Activated T-helper 9 cell treated with anti-CD3 and anti-CD28 coated beads, Interleukin-2, amount 50 U/mL, for 16 hours (primary cell): ENCODE measurements around the gene ARHGAP31.
"Not testable (repeated sequence)": the region's sequence is repeated elsewhere in the genome, so short reads cannot be mapped to it uniquely, and the experiment has no call there.

Source experiments
- DNase-seq: peaks from one replicate; pipeline ENCODE4 v3.0.0-alpha.2; 2020; ENCODE audit warnings: low read depth

The ARHGAP31 gene

DNA sequence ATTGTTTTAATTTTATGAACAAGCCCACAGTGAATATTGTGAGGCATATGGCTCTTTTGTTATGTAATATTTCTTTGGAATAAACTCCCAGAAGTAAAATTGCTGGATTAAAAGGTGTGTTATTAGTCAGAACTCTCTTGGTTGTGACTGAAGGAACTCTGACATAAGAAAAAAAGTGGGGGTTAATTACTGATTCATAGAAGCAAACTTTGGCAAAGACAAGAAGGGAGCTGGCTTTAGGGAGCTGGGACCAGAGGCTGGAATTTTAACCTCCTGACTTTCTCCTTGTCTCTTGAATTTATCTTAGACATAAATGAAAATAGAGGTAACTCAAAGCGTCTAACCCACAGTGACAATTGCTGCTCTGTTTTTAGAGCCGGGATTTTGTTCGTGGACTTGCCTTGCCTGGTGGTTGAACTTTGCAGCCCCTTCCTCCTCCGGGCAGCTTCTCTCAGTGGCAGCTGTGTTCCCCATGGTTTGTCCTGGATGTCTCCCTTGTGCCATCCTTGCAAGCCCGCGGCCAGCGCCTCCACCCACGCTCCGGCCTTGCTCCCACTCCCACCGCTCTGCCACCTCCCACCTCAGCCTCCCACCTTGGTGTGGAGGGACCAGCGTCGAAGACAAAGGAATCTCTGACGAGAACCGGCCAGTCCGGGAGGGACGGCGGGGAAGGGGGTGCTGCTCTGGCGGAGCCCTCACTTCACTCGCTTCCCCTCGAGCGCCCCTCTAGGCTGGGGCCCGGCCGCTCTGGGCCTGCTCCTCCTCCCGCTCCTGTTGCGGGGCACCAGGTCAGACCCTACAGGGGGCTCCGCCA is 28.0 kb downstream of the ARHGAP31 start:
- no peak for DNase-seq

DNA sequence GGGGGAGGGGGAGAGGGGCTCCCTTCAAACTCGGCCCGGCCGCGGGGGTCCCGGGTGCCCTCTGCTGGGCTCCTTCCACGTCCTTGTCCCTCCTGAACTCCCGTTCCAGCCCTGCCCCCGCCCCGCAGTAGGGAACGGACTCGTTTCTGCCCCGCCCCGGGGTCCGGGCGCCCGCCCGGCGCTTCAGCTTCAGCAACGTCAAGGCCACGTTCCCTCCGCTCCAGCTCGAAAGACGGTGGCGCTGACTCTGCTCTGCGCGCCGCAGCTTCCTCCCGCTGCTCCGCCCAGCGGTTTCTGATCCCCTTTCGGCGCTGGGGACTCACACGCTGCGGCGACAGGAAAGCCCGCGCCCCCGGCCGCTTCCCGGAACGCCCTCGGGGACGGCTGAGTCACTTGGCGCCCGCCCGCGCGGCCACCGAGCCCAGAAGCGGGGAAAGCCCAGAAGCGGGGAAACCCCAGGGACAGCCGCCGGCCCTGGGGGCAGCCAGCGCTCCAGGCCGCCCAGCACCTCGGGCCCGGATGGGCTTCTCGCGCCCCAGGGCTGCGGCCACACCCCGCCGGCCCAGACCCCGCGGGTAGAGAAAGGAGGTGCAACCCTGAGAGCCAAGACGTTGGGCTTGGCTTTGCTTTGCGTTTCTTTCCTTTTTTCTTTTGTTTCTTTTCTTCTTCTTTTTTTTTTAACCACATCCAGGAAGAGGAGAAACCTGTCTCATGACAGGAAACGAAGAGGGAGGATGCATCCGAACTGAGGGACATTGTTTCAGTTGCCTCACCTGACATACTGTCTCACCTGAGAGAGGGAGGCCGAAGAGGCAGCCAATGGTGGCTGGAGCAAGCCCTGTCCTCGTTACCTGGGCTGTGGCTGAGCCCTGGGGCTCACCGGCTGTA is 28.9 kb downstream of the ARHGAP31 start:
- DNase-seq = peak; percentile 96

DNA sequence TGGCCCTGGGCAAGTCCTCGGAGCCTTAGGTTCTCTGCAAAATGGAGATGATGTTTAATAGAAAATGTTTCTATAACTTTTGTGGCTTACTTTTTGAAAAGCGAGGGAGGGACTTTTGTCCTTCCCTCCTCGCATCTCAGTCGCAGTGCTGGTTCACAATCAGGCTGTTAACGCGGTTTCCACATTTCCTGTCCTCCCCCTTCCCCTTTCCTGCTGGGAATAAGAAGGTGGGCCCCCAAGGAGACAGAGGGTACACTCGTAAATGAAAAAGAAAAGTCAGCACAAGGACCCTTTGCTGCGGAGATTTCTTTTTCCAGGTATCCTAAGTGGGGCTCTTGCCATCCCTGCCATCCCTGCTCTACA is 29.5 kb downstream of the ARHGAP31 start:
- DNase-seq = no peak

DNA sequence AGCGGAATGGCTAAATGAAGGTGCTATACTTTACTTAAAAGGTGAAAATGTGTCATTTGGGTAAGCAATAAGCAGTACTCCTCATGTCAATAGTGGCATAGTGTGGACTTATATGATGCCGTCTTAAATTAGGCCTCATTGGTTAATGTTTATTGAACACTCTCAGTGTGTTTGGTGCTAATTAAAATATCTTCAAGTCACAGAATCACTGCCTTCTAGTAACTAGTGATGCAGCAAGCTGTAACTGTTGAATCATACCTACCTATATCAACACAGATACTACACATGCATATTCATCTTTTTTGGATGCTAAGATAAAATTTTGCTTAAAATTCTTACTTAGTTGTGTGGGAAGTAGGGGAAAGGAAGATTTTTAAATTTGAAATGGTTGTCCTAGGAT is 30.7 kb downstream of the ARHGAP31 start:
- DNase-seq = no peak

DNA sequence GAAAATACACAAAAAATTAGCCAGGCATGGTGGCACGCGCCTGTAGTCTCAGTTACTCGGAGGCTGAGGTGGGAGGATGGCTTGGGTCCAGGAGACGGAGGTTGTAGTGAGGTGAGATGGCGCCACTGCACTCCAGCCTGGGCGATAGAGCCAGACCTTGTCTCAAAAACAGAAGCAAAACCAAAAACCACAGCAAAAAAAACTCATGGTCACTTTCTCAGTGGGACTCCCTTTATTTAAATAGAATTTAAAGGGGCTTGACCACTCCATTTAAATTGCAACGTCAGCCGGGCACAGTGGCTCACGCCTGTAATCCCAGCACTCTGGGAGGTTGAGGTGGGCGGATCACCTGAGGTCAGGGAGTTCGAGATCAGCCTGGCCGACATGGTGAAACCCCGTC is 32.8 kb downstream of the ARHGAP31 start:
- DNase-seq = no peak

DNA sequence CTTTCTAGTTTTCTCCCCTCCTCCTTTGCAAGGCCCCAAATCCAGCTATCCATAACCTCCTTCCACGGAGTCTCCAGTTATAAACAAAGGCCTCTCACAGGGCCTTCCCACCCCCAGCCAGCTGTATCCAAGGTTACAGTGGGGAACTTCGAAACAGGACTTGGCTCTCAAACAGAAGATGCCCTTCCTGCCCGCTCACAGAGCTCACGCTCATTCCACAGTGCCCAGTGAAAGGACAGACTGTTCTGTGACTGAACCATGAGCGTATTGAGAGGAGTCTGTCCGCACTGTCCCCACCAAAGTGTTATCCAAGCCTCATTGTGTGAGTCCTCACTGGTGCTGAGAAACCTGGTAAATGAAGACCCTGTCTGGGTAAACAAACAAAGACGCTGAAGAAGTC is 35.4 kb downstream of the ARHGAP31 start:
- no peak for DNase-seq

DNA sequence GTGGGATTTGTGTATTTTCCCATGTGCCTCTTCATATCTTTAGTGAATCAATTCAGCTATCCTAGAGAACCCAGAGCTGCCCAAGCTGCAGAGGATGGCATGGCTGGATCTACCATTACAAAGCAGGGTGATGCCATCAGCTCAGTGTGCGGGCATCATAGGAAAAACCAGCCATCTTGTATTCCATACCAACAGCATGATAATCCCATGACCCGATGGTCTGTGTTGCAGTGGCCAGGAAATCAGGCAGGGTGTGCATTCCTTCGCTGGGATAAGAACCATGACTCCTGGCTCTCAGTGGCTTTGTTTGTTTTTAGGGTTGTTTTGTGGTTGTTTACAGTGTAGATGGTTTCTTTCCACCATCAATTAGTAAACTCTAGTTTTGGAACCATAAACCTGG is 36.0 kb downstream of the ARHGAP31 start:
- DNase-seq = no peak

DNA sequence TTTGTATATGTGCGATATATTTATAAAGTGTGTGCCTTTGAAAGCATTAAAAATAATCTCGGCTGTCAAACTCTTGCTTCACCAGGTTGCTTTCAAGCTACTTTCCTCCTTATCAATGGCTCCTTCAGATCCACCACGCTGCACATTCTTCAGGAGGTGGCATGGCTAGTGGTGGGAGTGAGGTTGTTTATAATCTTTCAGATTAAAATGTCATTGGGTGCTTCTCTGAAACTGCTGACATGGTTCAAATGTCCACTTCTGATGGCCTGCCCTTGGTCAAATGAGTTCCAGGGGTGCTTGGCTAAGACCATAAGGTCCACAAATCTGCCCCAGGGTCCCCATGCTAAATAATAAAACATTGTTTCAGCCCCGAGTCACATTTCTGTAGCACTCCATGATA is 36.7 kb downstream of the ARHGAP31 start:
- no peak for DNase-seq

DNA sequence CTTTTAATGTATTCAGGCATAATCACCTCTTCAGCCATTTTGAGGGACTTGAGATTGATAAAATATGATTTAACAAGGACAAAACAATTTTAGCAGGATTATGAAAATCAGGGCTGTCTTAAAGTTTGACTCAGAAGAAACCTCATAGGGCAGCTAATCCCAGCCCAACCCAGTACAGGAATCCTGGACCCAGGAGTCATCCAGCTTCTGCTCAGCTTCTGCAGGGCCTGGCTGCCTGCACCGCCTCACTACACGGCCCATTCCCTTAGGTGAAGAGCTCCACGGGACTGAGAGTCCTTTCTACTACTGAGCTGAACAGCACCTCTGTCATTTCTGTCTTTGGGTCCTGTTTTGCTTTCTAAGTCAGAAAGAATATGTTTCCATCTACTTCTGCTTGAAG is 37.5 kb downstream of the ARHGAP31 start:
- no peak for DNase-seq

DNA sequence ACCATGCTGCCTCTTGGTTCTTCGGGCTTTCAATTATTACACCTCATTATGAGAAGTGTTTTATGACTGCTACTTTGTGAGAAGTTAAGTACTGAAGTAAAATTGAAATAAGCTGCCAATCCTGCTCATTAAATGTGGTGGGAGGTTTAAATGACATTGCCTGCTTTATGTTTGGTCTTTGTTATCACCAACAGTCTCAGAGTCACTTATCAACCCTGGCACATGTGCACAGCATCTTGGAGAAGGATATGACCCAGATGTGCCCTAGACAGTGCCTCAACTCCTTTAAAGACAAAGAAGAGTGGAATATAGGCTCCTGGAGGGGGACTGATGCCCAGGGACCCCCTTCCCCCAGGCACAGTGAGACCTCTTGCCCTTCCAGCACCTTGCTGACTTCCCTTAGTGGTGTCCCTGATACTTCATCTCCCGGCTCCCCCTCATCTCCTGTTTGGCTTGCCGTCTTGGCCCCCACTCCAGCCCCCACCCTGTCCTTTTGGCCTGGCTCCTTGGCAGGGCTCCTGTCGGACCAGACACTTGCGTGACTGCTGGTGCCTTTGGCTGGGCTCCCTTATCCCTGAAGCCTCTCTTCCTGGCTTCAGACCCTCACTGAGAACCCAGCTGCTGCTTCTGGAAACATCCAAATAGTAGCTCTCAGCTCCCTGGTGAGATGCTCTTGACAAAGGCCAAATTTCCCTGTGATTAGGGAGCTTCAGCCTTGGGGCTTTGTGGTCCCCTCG is 39.8 kb downstream of the ARHGAP31 start:
- no peak for DNase-seq

DNA sequence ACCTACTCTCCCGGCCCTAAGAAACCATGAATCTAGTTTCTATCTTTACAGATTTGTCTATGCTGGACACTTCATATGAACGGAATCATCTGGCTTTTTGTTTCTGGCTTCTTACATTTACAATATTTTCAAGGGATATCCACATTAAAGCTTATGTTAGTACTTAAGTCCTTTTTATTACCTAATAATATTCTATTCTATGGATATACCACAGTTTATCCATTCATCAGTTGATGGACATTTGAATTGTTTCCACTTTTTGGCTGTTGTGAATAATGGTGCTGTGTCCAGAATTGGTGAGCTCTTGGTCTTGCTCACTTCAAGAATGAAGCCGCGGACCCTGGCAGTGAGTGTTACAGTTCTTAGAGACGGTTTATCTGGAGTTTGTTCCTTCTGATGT is 42.6 kb downstream of the ARHGAP31 start:
- DNase-seq = no peak

DNA sequence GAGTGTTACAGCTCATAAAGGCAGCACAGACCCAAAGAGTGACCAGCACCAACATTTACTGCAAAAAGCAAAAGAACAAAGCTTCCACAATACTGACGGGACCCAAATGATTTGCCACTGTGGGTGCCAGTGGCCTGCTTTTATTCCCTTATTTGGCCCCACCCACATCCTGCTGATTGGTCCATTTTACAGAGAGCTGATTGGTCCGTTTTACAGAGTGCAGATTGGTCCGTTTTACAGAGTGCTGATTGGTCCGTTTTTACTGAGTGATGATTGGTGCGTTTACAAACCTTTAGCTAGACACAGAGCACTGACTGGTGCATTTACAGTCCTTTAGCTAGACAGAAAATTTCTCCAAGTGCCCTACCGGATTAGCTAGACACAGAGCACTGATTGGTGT is 43.2 kb downstream of the ARHGAP31 start:
- not testable (repeated sequence) for DNase-seq

DNA sequence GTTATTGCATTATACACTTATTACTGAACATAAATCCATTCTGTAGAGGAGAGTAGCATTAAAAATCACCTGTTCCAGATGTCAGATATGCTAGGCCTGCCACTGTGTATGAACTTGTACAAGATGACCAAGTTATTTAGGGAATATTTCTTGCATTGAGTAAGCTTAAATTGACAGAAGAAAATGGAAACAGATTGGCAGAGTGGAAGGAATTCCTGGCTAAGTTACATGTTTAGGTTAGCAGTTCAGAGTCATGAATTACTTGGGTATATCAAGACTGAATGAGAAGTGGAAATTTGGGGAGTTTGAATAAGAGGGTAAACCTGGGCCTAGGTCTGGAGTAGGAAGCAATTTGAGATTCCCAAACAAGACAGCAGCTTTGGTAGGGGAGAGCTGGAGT is 44.6 kb downstream of the ARHGAP31 start:
- DNase-seq = no peak

DNA sequence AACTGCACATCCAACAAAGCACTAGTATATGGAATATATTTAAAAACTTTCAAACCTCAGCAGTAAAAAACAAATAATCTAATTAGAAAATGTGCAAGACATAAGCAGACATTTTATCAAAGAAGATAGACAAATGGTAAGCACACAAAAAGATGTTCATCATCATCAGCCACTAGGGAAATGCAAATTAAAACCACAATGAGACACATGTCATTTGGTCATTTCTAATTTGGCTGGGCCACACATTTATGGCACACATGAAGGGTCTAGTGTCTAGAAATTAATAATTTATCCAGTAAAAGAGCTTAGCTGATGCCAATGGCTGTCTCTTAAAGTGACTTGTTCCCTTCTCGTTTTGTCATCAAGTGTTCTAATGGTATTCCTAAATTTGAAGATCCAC is 45.8 kb downstream of the ARHGAP31 start:
- DNase-seq = no peak

DNA sequence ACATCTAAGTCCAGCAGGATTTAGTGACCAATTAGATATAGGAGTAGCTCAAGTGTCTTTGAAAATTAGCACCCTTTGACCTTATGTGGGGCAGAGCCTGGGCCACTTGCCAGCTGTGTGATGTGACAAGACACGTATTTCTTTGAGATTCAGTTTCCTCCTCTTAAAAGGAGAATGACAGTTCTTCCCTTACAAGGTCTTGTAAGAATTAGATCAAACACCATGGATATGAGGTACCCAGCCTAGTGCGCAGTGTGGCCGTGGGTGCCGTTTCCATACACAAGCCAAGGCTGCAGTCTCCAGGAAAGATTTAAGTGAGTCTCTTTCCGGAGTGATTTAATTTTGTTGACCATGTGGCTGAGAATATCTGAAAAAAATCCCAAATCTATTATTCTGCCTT is 46.3 kb downstream of the ARHGAP31 start:
- DNase-seq = no peak

DNA sequence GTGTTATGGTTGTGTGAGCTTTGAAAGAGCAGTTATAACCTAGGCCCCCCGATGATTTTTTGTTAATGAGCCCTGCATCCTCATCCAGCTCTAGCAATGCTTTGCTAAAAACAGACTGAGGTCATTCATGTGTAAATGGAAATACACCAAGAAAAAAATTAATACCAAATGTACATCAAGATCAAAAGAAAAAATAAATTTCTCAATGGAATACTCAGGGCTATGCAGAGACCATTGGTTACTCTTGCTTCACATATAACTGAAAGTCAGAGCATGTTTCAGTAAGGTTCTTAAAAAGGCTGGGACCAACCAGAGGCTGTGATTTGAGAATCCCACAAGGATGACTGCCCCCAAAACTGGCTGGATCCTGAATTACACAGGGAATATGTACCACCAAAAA is 48.0 kb downstream of the ARHGAP31 start:
- DNase-seq = no peak

DNA sequence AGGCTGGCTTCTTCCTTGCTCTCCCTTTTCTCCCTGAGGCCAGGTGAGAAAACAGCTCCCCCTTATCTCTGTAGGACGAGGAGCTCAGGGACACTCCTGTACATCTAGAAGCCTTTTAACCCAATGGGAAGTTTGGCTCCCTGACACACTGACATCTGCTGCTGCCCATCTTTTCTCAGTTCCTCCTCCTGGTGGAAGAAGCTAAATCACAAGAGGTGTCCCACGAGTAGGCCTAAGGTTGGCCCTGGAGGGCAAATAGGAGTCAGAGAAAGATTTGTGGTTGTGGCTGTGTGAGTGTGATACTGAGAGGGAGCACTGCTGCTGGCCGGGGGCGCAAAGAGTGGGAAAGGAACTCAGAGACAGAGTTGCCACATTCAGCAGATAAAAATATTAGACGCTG is 49.5 kb downstream of the ARHGAP31 start:
- DNase-seq = no peak

DNA sequence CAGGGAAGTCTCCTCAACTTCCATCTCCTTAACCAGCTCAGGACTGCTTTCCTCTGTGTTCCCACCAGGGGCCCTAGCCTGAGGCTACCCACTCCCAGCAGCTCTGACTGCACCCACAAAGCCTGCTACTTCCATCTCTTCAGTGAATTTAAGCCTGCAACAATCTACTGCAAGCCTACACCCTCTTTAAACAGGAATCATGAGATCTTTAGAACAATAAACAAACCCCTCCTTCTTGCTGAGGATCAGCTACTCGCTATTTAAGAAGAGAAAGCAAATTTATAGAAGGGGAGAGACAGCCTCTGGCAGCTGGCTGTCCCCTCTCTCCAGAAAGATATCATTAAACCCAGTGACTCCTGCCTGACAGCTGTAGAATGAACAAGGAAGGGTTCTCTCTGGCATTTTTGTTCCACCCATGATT is 51.9 kb downstream of the ARHGAP31 start:
- no peak for DNase-seq

DNA sequence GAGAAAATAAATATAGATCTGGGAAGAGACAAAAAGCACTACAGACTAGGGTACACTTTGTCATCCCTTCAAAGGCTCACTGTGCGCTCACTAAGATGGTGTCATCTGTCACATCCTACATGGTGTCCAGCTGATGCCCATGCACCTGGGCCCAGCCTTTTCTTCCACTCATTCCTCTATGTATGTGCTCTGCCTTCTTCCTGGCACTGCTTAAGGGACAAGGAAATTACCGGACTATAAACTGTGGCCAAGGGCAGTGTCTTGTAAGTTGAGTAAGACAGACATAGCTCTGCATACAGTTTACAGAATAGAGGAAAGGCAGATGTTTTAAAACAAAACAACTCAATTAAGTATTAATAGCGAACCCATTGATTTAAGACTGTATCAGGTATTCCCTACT is 52.9 kb downstream of the ARHGAP31 start:
- DNase-seq = no peak

DNA sequence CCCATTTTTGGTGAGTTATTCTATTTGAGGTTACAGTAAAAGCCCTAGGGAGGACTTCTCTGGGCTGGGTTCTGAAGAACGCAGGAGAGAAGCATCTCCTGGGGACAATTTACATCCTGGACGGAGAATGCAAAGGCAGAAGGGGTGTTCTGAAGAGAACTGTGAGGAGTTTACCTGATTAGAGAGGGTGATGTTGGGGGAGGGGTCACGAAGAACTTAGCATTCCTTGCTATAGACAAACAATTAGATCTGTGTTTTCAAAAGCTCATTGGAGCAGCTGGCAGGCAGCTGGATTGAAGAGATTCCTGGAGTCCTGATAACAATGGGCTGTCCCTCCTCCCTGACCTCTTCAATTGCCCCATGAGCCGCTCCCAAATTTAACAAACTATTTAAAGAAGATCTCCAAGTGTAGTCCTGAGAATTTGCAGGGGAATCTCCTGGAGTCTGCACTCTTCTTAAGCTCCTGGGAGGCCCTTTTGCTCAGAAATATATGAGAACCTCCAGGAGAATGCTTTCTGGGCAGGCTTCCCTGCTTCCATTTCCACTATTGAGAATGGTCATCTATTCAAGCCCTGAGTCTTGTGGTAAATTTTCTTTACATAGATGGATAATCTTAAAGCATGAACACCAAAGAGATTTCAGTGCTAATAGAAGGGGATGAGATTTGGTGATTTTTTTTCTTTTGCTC is 55.3 kb downstream of the ARHGAP31 start:
- no peak for DNase-seq

DNA sequence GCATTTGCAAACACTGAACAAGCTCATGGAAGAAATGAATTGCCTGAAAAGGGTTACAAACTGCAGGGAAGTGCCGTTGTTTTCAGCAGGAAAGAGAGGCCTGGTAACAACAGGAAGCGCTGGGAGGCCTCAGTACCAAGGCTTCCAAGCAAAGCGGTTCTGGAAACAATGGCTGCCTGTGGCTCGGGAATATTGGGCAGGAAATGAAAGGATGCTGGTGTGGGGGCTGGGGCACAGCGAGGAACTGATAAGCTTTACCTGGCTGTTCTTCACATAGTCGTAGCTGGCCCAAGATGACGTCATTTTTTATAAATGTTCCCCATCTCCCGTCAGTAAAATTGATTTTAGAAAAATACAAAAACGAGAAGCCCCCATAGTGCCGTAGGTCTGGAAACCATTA is 55.9 kb downstream of the ARHGAP31 start:
- no peak for DNase-seq

DNA sequence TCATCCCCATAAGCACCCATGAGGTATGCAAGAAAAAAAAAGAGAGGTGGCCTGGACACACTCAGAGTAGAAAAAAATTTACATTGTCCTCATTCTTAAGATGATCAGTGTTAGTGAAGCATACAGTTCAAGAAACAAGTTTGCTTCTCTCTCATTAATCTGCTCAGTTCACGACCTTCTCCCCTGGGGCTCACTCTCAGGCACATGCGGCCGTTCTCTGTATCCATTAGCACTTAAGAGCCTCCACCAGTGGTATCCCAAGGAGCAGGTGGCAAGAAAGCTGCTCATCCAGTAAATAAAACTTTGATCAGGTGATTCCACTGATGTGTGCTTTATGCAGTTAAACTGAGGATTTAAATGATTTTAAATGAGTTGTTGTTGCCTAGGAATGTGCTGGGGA is 57.4 kb downstream of the ARHGAP31 start:
- no peak for DNase-seq
